Fibroblast of skin of back (primary cell): ENCODE measurements around the gene ADAM19.

Experiments used
- DNase-seq: peaks from one replicate; pipeline ENCODE4 v3.0.0-alpha.2; 2013

The ADAM19 gene

GRCh38 chr5:157513182-157513581 lies 62.4 kb downstream of the ADAM19 start:
- no peak for DNase-seq

GRCh38 chr5:157511651-157512644 lies 63.6 kb downstream of the ADAM19 start:
- peak; percentile 98 for DNase-seq

- no peak for DNase-seq
Observed at GRCh38 chr5:157510682-157511081, 64.9 kb downstream of the ADAM19 start.

GRCh38 chr5:157509587-157509986 lies 66.0 kb downstream of the ADAM19 start:
- no peak for DNase-seq

GRCh38 chr5:157509093-157509492 lies 66.5 kb downstream of the ADAM19 start:
- DNase-seq, result no peak

GRCh38 chr5:157506981-157507780 lies 68.4 kb downstream of the ADAM19 start:
- DNase-seq, result no peak

GRCh38 chr5:157506066-157506590 lies 69.4 kb downstream of the ADAM19 start:
- no peak for DNase-seq

GRCh38 chr5:157505496-157505895 lies 70.1 kb downstream of the ADAM19 start:
- DNase-seq, result no peak

GRCh38 chr5:157504053-157504452 lies 71.5 kb downstream of the ADAM19 start:
- no peak for DNase-seq

GRCh38 chr5:157502143-157502647 lies 73.4 kb downstream of the ADAM19 start:
- no peak for DNase-seq

- DNase-seq, result no peak
Observed at GRCh38 chr5:157497875-157498611, 77.5 kb downstream of the ADAM19 start.

GRCh38 chr5:157496864-157497263 lies 78.7 kb downstream of the ADAM19 start:
- DNase-seq, result no peak

GRCh38 chr5:157494178-157494832 lies 81.3 kb downstream of the ADAM19 start:
- DNase-seq, result no peak

- DNase-seq, result no peak
Observed at GRCh38 chr5:157492886-157493285, 82.7 kb downstream of the ADAM19 start.

GRCh38 chr5:157491471-157491995 lies 84.0 kb downstream of the ADAM19 start:
- no peak for DNase-seq

- no peak for DNase-seq
Observed at GRCh38 chr5:157487358-157487757, 88.2 kb downstream of the ADAM19 start.

GRCh38 chr5:157486861-157487260 lies 88.7 kb downstream of the ADAM19 start:
- DNase-seq, result no peak

- no peak for DNase-seq
Observed at GRCh38 chr5:157486221-157486681, 89.3 kb downstream of the ADAM19 start.

- no peak for DNase-seq
Observed at GRCh38 chr5:157485811-157486210, 89.8 kb downstream of the ADAM19 start.

- DNase-seq, result no peak
Observed at GRCh38 chr5:157485340-157485739, 90.2 kb downstream of the ADAM19 start.

GRCh38 chr5:157484768-157485167 lies 90.8 kb downstream of the ADAM19 start:
- no peak for DNase-seq
